Heart left ventricle (tissue), 16 donors: Measurements from ENCODE around the gene SIGLEC12. TPM values are rescaled to one million over a fixed set of nuclear protein-coding genes. Genes with fewer than 3 reads are reported as not detected.

Experiments used
- ATAC-seq, 4 donors: fragments of 200-7000 bp; cut with Tn5 transposase; one replicate each; pipeline ENCODE4 v1.9.1; 2020 to 2022; ENCODE audit warnings: moderate library complexity in 4 of 4, mild to moderate bottlenecking in 3 of 4, moderate number of reproducible peaks in 1 of 4
- DNase-seq, 5 donors: peaks; one replicate each; pipeline ENCODE4 v3.0.0-alpha.2; 2020
- H3K27ac ChIP-seq, 12 donors: fragments of 200-600 bp; sonication (generic) in 4 of 12; one replicate each; pipeline versions ENCODE4 v1.5.0 to v1.8.0; 2016 to 2022; ENCODE audit warnings: mild to moderate bottlenecking in 2 of 12
- H3K27me3 ChIP-seq, 9 donors: fragments of 200-600 bp; sonication (generic) in 2 of 9; one replicate each; pipeline versions ENCODE4 v1.5.1 to v1.8.0; 2016 to 2022; ENCODE audit warnings: mild to moderate bottlenecking in 3 of 9
- H3K36me3 ChIP-seq, 9 donors: fragments of 200-600 bp; sonication (generic) in 2 of 9; one replicate each; pipeline versions ENCODE4 v1.5.0 to v1.8.0; 2018 to 2022; ENCODE audit warnings: mild to moderate bottlenecking in 2 of 9
- H3K4me1 ChIP-seq, 12 donors: fragments of 200-600 bp; sonication (generic) in 4 of 12; one replicate each; pipeline versions ENCODE4 v1.5.0 to v1.8.0; 2016 to 2022; ENCODE audit warnings: mild to moderate bottlenecking in 3 of 12
- H3K4me3 ChIP-seq, 12 donors: fragments of 200-600 bp; sonication (generic) in 4 of 12; one replicate each; pipeline versions ENCODE4 v1.5.0 to v1.8.0; 2017 to 2022; ENCODE audit warnings: mild to moderate bottlenecking in 9 of 12, moderate library complexity in 4 of 12
- H3K9me3 ChIP-seq, 12 donors: fragments of 200-600 bp; sonication (generic) in 4 of 12; one replicate each; pipeline versions ENCODE4 v1.5.0 to v1.8.0; 2016 to 2022; ENCODE audit warnings: mild to moderate bottlenecking in 1 of 12
- POLR2A ChIP-seq, 2 donors: fragments of 450-650 bp; IDR thresholded peaks; one replicate each; pipeline ENCODE4 v1.6.1; 2017; ENCODE audit warnings: antibody characterized with exemption in 2 of 2, mild to moderate bottlenecking in 2 of 2, moderate library complexity in 2 of 2
- WGBS, 4 donors: extraction: QIAGEN DNeasy Blood & Tissue Kit in 2 of 4; methylation state at CpG; one replicate each; pipeline versions ENCODE4 v1.1.5 to v1.1.7; 2013 to 2018; 5-methylcytosine and 5-hydroxymethylcytosine counted together
- intact Hi-C, 10 donors: fragments of 100-400 bp; cut with DNase I; formaldehyde crosslinking; loops; one replicate each; pipeline versions ENCODE4 v1.11.1 to v1.14.2; 2022
- polyA plus RNA-seq, 2 donors: library from polyadenylated mRNA; stranded (reverse); fragments of 200-250 nt; gene quantifications; one replicate each; pipeline ENCODE4 v1.2.3, GENCODE V29; 2013
- total RNA-seq, 9 donors: library from RNA; depleted of rRNA in 2 of 9; stranded (reverse); fragments of >200 nt in 2 of 9; fragmentation: NEBNext Ultra II Directional in 3 of 9; extraction: Animal tissue kit (Norgen Biotek cat#: 25700) in 3 of 9; gene quantifications; one replicate each; pipeline versions ENCODE4 v1.1.0 to v1.2.4, GENCODE V29; 2016 to 2023
- TF ChIP-seq, protein P1 (sequence below), 12 donors: fragments of 200-600 bp; sonication (generic) in 4 of 12; IDR thresholded peaks; one replicate each; pipeline versions ENCODE4 v1.5.0 to v1.8.0; 2018 to 2022; ENCODE audit warnings: antibody characterized with exemption in 12 of 12, mild to moderate bottlenecking in 5 of 12
- donor health status: ischemic (EF 13 %, LVEDD 7.1; RV severe dilation, severe dysfunction).
- donor health status: healthy with polysubstance abuse.
- donor health status: DM: no; HTN: yes; CAD: no.
- donor health status: DM: no; HTN: no; CAD: no.
- donor health status: ischemic (EF 25% LVEDD 6.9; RV normal size, moderate dysfunction).
- donor health status: ischemic (EF 25% LVEDD 5.7; RV mildly dilated, moderate dysfunction).
- donor health status: healthy.
- donor health status: DM: yes; HTN: yes; CAD: no.
- donor health status: ischemic (EF 35%, LVEDD 5.7; RV mildly dilated, moderate dysfunction).
- donor health status: nonischemic (EF 11% LVEDD 7.7; RV severe dilation, severe dysfunction).
- donor health status: DM: yes; HTN: yes; CAD: no.
- donor health status: PGD.
- donor health status: ischemic (EF 29% LVEDD 5.4; RV normal size, mild dysfunction).
- donor health status: nonischemic (EF 23%, LVEDD 6.1; RV moderate dilation, normal function).

SIGLEC12 gene
- total and polyA plus RNA-seq, 11 donors, result 0.15 to 0.43 (median 0.21) TPM; not detected in 6

- no peak for ATAC-seq
- no peaks in the 10 kb centered on the region for H3K4me1 ChIP-seq
- H3K27ac ChIP-seq, result no peak overlapping the region
- H3K4me3 ChIP-seq, result no peak overlapping the region
- H3K9me3 ChIP-seq, result peaks cover 0 to 8% (median 0%) of the 10 kb centered on the region in 12 donors
- H3K36me3 ChIP-seq, result no peaks in the 10 kb centered on the region
- intact Hi-C loops, result no loop called here
- WGBS, 4 donors, result 63 to 75% (median 68%) methylated on average over 7 to 8 of the region's 8 CpGs
- DNase-seq, result no peak
- TF ChIP-seq, protein P1, sequence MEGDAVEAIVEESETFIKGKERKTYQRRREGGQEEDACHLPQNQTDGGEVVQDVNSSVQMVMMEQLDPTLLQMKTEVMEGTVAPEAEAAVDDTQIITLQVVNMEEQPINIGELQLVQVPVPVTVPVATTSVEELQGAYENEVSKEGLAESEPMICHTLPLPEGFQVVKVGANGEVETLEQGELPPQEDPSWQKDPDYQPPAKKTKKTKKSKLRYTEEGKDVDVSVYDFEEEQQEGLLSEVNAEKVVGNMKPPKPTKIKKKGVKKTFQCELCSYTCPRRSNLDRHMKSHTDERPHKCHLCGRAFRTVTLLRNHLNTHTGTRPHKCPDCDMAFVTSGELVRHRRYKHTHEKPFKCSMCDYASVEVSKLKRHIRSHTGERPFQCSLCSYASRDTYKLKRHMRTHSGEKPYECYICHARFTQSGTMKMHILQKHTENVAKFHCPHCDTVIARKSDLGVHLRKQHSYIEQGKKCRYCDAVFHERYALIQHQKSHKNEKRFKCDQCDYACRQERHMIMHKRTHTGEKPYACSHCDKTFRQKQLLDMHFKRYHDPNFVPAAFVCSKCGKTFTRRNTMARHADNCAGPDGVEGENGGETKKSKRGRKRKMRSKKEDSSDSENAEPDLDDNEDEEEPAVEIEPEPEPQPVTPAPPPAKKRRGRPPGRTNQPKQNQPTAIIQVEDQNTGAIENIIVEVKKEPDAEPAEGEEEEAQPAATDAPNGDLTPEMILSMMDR (IDR thresholded peaks at IDR 0.05), result no peak
- TF ChIP-seq POLR2A (IDR thresholded peaks at IDR 0.05), result no peak
- H3K27me3 ChIP-seq, result peaks cover 0 to 18% (median 0%) of the 10 kb centered on the region in 9 donors
Observed at GRCh38 chr19:51524666-51525264, 23.2 kb upstream of the SIGLEC12 start.

- H3K4me1 ChIP-seq, result no peaks in the 10 kb centered on the region
- no peak for ATAC-seq
- intact Hi-C loops, result no loop called here
- no peak for DNase-seq
- no peak overlapping the region for H3K4me3 ChIP-seq
- no peak overlapping the region for H3K27ac ChIP-seq
- peaks cover 0 to 13% (median 0%) of the 10 kb centered on the region in 9 donors for H3K27me3 ChIP-seq
- TF ChIP-seq POLR2A (IDR thresholded peaks at IDR 0.05), result no peak
- TF ChIP-seq, protein P1 (IDR thresholded peaks at IDR 0.05), result no peak
- WGBS, 4 donors, result 57 to 64% (median 60%) methylated on average over 2 of the region's 2 CpGs
- peaks cover 0 to 11% (median 0%) of the 10 kb centered on the region in 12 donors for H3K9me3 ChIP-seq
- H3K36me3 ChIP-seq, result no peaks in the 10 kb centered on the region
Observed at GRCh38 chr19:51521781-51522180, 20.2 kb upstream of the SIGLEC12 start.

DNA sequence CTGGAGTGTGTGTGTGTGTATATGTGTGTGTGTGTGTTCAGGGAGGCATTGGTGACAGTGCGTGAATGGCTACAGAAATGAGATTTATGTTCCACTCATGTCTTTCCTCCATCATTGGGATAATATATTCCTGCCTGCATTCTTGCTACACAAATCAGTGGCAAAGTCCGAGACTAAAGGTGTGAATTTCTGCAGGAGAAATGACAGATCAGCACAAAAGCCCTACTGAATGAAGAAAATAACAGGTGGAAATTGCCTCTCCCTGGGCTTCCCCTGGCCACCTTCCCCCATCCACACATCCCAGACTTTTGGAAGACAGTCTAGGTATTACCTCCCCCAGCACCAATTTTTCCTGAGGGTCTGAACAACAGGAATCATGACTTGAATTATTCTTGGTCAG lies 19.8 kb upstream of the SIGLEC12 start:
- H3K36me3 ChIP-seq, result no peaks in the 10 kb centered on the region
- DNase-seq (no peak), ATAC-seq (no peak)
- intact Hi-C loops, result no loop called here
- H3K4me3 ChIP-seq, result no peak overlapping the region
- peaks cover 0 to 13% (median 0%) of the 10 kb centered on the region in 9 donors for H3K27me3 ChIP-seq
- H3K9me3 ChIP-seq, result peaks cover 0 to 11% (median 0%) of the 10 kb centered on the region in 12 donors
- no peaks in the 10 kb centered on the region for H3K4me1 ChIP-seq
- TF ChIP-seq, protein P1 (IDR thresholded peaks at IDR 0.05), result no peak
- TF ChIP-seq POLR2A (IDR thresholded peaks at IDR 0.05), result no peak
- no peak overlapping the region for H3K27ac ChIP-seq
- WGBS, 4 donors, result 82 to 84% (median 82%) methylated on average over 2 of the region's 2 CpGs

- intact Hi-C loops, result no loop called here
- Histone ChIP-seq H3K4me3 (no peak overlapping the region), H3K9me3 (peaks cover 0 to 11% (median 0%) of the 10 kb centered on the region in 12 donors), H3K27ac (no peak overlapping the region), H3K36me3 (no peaks in the 10 kb centered on the region), H3K4me1 (no peaks in the 10 kb centered on the region), H3K27me3 (peaks cover 0 to 13% (median 0%) of the 10 kb centered on the region in 9 donors)
- TF ChIP-seq, protein P1 (IDR thresholded peaks at IDR 0.05), result no peak
- TF ChIP-seq POLR2A (IDR thresholded peaks at IDR 0.05), result no peak
- ATAC-seq (no peak), DNase-seq (no peak)
- 45 to 60% (median 51%) methylated on average over 2 of the region's 2 CpGs for WGBS, 4 donors
Observed at GRCh38 chr19:51520728-51521127, 19.1 kb upstream of the SIGLEC12 start.
